ENCODE data around the gene PGAP3. TPM values are rescaled to one million over a fixed set of nuclear protein-coding genes. Genes with fewer than 3 reads are reported as not detected.

The PGAP3 gene
- total and polyA plus RNA-seq, 8 donors: 17.2 to 46.5 (median 39.5) TPM

DNA sequence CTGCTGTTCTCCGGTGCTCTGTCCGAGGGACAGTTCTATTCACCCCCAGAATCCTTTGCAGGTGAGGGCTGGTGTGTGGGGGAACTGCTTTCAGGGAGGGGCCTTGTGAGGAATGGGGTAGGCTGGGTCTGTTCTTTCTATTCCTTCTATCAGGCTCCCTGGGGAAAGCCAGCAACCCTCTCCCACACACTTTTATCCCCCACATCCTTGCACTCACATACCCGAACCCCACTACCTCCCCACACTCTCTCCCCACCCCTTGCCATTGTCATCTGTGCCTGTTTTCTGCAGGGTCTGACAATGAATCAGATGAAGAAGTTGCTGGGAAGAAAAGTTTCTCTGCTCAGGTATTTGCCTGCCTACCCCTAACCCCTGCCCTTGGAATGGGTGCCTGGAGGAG is 29.1 kb downstream of the PGAP3 start:
- TF ChIP-seq, protein P1, sequence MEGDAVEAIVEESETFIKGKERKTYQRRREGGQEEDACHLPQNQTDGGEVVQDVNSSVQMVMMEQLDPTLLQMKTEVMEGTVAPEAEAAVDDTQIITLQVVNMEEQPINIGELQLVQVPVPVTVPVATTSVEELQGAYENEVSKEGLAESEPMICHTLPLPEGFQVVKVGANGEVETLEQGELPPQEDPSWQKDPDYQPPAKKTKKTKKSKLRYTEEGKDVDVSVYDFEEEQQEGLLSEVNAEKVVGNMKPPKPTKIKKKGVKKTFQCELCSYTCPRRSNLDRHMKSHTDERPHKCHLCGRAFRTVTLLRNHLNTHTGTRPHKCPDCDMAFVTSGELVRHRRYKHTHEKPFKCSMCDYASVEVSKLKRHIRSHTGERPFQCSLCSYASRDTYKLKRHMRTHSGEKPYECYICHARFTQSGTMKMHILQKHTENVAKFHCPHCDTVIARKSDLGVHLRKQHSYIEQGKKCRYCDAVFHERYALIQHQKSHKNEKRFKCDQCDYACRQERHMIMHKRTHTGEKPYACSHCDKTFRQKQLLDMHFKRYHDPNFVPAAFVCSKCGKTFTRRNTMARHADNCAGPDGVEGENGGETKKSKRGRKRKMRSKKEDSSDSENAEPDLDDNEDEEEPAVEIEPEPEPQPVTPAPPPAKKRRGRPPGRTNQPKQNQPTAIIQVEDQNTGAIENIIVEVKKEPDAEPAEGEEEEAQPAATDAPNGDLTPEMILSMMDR (IDR thresholded peaks at IDR 0.05): no peak
- ATAC-seq (no peak), DNase-seq (no peak)
- H3K4me1 ChIP-seq: peaks cover 7 to 78% of the 10 kb centered on the region in 2 donors
- no peaks in the 10 kb centered on the region for H3K9me3 ChIP-seq
- peaks cover 0 to 79% of the 10 kb centered on the region in 2 donors for H3K36me3 ChIP-seq
- H3K4me3 ChIP-seq: no peak overlapping the region
- no peaks in the 10 kb centered on the region for H3K27me3 ChIP-seq
- peak overlapping the region; percentile 2 to 72 for H3K27ac ChIP-seq
- intact Hi-C loops (cut with DNase I): no loop called here

DNA sequence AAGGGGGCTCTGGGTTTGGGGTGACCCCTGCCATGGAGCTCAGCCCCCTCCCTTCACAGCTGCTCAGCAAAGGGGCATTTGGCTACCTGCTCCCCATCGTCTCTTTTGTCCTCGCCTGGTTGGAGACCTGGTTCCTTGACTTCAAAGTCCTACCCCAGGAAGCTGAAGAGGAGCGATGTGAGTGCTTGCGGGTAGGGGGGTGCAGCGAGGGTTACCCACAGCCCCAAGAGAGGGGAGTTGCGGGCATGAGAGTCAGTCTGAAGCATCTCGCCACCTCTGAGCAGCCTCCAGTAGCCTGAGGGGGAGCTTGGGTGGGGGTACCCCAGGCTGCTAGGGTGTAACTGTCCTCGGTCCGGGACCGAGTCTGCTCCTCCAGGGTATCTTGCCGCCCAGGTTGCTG is 29.5 kb downstream of the PGAP3 start:
- Histone ChIP-seq H3K4me3 (no peak overlapping the region), H3K27me3 (no peaks in the 10 kb centered on the region), H3K27ac (peak overlapping the region in 1 of 2 donors; percentile 72), H3K36me3 (peaks cover 0 to 79% of the 10 kb centered on the region in 2 donors), H3K4me1 (peaks cover 7 to 78% of the 10 kb centered on the region in 2 donors), H3K9me3 (no peaks in the 10 kb centered on the region)
- intact Hi-C loops (cut with DNase I): no loop called here
- DNase-seq (no peak), ATAC-seq (no peak)
- TF ChIP-seq, protein P1 (IDR thresholded peaks at IDR 0.05): no peak

DNA sequence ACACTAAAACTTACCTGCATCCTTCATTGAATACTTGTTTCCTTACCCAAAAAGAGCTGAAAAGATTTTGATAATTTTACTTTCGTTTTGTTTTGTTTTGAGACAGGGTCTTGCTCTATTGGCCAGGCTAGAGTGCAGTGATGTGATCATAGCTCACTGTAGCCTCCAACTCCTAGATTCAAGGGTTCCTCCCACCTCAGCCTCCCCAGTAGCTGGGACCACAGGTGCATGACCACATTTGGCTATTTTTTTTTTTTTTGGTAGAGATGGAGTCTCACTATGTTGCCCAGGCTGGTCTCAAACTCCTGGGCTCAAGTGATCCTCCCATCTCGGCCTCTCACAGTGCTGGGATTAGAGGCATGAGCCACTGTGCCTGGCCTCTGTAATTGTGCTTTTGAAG is 32.8 kb downstream of the PGAP3 start:
- intact Hi-C loops (cut with DNase I): no loop called here
- TF ChIP-seq, protein P1 (IDR thresholded peaks at IDR 0.05): no peak
- Histone ChIP-seq H3K4me3 (no peak overlapping the region), H3K4me1 (peaks cover 4 to 73% of the 10 kb centered on the region in 2 donors), H3K9me3 (no peaks in the 10 kb centered on the region), H3K36me3 (peaks cover 0 to 49% of the 10 kb centered on the region in 2 donors), H3K27ac (no peak overlapping the region), H3K27me3 (no peaks in the 10 kb centered on the region)
- no peak for ATAC-seq
- DNase-seq: no peak

DNA sequence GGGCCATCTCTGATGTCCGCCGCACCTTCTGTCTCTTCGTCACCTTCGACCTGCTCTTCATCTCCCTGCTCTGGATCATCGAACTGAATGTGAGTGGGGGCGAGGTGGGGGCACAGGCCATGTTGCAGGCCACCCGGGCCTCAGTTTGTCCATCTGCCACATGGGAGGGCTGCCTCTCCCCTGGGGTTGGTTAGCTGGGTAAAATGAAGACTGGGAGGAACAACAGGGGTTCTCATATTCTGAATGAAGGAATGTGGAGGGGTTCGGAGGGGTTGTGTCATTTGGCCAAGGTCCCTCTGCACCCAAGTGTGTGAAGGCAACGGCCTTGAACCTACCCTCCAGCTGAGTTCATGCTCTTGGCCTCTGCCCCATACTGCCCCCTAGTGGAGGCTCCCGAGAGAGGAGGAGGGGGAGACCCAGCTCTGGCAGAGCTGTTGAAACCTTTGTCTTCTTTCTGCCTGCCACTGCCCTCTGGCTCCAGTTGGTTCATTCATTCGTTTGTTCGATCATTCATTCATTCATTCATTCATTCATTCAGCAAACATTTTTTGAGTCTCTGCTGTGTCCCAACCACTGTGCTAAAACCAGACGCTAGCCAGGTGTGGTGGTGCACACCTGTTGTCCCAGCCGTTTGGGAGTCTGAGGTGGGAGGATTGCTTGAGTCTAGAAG is 34.1 kb downstream of the PGAP3 start:
- Histone ChIP-seq H3K4me3 (no peak overlapping the region), H3K36me3 (peaks cover 0 to 36% of the 10 kb centered on the region in 2 donors), H3K27ac (no peak overlapping the region), H3K27me3 (no peaks in the 10 kb centered on the region), H3K4me1 (peaks cover 0 to 60% of the 10 kb centered on the region in 2 donors), H3K9me3 (no peaks in the 10 kb centered on the region)
- peak; percentile 82 for ATAC-seq
- TF ChIP-seq, protein P1 (IDR thresholded peaks at IDR 0.05): peak; percentile 69 to 86
- intact Hi-C loops (cut with DNase I): no loop called here
- no peak for DNase-seq

DNA sequence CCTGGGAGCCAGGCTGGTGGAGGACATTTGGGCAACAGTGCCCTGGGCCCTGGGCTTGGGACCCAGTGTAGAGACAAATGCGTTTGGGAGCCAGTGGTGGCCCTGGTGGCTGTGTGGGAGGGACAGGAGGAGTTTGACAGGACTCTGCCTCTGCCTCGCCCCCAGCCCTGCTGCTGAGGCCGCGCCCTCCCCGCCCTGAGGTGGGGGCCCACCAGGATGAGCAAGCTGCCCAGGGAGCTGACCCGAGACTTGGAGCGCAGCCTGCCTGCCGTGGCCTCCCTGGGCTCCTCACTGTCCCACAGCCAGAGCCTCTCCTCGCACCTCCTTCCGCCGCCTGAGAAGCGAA is 34.6 kb downstream of the PGAP3 start:
- Histone ChIP-seq H3K4me1 (peaks cover 0 to 59% of the 10 kb centered on the region in 2 donors), H3K9me3 (no peaks in the 10 kb centered on the region), H3K4me3 (no peak overlapping the region), H3K27me3 (no peaks in the 10 kb centered on the region), H3K27ac (peak overlapping the region in 1 of 2 donors; percentile 57), H3K36me3 (peaks cover 0 to 31% of the 10 kb centered on the region in 2 donors)
- DNase-seq: no peak
- TF ChIP-seq, protein P1 (IDR thresholded peaks at IDR 0.05): no peak
- ATAC-seq: no peak
- intact Hi-C loops (cut with DNase I): no loop called here

All from left lung (tissue), 10 donors.